Measurements from ENCODE around the gene KISS1R.
"Not testable (repeated sequence)": the region's sequence is repeated elsewhere in the genome, so short reads cannot be mapped to it uniquely, and the experiment has no call there.

KISS1R gene

DNA sequence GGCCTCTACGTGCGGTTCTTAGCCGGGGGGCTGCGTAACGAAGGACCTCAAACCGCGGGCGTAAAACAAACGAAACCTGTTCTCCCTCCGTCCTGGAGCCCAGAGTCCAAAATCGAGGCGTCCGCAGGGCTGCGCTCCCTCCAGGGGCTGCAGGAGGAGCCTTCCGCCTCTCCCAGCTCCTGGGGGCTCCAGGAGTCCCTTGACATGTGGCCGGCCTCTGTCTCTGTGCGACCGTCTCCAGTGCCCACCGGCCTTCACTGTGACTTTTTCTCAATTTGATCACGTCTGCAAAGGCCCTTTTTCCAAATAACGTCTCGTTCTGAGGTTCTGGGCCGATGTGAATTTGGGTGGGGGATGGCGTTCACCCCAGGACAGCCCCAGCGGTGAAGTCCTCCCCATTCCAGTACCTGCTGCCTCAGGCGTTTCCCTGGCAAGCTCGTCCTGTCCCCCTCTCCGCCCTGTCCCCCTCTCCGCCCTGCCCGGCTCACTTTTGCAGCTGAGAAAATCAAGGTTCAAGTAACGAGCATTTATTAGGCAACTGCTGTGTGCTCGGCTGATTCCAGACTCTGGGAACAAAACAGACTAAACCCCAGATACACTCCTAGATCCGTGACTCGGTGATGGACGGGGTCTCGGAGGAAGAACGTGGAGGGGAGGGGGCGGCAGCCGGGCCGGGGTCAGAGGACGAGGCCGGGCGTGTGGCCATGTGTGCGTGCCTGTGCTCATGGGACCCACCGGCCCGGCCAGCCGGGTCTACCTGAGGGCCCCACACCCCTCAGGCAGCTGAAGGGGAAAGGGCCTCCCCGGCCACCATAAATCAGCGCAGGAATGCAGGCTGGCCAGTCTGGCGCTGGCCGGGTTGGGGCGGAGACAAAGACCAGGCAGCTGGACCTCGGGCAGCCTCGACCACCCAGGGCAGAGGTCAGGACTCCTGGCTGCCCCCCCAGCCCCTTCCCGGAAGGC is 39.0 kb downstream of the KISS1R start:
- DNase-seq, result no peak

DNA sequence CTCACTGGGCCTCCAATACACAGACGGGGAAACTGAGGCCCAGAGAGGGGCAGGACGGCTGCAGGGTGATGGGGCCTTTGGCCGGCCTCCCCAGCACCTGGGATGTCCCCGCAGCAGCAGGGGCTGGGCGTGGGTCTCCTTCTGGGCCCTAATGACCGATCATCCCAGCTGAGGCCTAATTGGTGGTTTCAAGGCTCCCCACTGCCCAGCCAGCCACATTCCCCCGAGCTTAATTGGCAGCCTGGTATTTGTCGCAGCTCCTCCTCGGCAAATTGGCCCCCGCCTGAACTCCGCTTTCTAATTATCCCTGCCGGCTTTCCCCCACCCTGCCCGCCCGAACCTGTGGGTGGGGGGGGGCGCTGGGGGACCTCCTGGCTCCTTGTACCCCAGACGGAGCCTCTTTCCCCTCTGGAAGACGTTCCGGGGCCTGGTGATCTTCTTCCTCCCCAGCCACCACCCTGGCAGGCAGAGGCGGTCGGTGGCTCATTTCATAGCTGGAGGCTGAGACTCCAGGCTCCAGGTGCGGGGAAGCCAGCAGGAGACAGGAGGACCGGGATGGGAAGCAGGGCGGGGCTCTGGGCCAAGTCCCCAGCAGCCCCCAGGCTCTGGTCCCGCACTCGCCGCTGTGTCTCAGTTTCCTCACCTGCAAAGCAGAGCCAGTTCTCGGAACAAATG is 39.8 kb downstream of the KISS1R start:
- no peak for DNase-seq

DNA sequence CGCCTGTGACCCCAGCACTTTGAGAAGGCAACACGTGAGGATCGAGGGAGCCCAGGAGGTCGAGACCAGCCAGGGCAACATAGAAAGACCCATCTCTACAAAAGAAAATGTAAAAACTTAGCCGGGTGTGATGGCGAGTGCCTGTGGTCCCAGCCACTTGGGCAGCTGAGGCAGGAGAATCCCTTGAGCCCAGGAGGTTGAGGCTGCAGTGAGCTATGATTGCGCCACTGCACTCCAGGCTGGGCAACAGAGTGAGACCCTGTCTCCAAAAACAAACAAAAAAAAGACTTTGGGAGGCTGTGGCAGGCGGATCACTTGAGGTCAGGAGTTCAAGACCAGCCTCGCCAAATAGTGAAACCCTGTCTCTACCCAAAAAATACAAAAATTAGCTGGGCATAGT is 40.4 kb downstream of the KISS1R start:
- not testable (repeated sequence) for DNase-seq

DNA sequence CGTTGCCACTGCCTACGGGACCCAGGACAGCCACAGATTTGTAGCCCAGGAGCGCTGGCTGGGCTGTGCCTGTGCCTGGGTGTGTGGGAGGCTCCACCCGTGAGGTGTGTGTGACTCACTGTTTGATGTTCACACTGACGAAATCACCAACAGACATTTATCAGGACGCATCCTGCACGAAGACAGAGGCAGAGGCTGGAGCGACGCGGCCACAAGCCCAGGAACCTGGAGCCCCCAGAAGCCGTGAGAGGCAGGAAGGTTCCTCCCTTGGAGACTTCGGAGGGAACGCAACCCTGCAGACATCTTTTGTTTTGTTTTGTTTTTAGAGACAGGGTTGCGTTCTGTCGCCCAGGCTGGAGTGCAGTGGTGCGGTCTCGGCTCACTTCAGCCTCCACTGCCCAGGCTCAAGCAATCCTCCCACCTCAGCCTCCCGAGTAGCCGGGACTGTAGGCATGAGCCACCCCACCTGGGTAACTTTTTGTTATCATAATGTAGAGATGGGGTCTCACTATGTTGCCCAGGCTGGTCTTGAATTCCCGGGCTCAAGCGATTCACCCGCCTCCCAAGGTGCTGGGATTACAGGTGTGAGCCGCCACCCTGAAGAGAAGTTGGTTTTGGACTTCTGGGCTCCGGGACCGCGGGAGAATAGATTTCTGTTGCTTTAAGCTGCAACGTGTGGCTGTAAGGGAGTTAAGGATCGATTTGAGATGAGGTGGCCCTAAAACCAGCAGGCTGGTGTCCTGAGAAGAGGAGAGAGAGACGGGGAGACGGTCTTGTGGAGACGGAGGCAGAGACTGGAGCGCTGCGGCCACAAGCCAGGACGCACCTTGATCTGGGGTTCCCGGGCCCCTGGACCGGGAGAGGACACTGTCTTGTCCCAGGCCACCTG is 42.1 kb downstream of the KISS1R start:
- DNase-seq, result no peak

DNA sequence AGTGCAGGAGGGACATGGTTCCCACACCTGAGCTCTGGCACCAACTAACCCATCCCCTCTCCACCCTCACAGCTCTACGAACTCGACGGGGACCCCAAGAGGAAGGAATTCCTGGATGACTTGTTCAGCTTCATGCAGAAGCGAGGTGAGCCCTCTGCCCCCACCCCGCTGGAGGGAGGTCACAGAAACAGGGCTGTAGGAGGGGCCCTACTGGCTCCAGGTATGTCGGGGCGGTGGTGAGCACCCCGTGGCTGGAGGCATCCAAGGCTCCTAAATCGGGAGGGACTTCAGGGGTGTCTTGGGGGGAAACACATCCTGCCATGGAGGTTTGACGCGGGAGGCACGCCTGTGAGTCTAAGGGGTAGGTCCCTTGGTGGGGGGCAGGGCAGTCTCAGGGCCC is 42.9 kb downstream of the KISS1R start:
- DNase-seq, result no peak

DNA sequence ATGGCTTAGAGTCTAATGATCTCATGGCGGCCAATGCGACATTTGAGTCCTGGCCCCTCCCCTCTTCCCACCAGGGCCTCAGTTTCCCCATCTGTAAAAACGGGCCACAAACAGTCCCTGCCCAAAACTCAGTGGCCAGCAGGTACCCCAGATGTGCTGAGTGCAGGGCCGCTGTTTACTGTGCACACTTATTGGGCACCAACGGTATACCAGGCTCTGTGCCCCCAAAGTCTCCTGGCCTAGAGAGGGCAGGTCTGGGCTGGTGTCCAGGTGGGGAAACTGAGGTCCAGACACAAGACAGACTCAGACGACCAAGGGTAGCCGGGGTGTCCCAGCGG is 43.4 kb downstream of the KISS1R start:
- no peak for DNase-seq

DNA sequence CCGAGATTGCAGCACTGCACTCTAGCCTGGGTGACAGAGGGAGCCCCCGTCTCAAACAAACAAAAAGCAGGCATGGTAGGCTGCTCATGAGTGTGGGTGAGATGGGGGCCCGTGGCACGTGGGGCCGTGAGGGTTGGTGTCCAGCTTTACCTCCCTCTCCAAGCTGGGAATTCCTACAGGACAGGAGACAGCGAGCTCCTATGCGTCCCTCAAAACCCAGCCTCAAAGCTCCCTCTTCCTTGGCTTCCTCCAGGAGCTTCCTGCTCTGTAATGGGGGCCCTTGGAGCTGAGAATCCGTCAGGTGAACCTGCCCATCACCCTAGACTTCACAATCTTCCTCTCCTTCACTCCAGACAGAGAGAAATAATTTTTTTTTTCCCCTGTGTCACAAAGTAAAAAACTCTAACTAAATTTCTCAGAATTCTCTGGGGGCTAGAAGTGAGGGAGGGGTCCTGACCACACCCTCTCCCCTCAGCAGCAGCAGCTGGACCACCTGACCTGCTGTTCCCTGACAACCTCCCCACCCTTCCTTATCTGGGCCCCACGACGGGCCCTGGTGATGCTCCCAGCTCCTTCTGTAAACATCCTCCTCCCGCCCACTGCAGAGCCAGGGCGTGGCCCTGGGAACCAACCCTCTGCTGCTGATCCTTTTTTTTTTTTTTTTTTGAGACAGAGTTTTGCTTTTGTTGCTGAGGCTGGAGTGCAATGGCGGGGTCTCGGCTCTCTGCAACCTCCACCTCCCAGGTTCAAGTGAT is 44.9 kb downstream of the KISS1R start:
- no peak for DNase-seq

DNA sequence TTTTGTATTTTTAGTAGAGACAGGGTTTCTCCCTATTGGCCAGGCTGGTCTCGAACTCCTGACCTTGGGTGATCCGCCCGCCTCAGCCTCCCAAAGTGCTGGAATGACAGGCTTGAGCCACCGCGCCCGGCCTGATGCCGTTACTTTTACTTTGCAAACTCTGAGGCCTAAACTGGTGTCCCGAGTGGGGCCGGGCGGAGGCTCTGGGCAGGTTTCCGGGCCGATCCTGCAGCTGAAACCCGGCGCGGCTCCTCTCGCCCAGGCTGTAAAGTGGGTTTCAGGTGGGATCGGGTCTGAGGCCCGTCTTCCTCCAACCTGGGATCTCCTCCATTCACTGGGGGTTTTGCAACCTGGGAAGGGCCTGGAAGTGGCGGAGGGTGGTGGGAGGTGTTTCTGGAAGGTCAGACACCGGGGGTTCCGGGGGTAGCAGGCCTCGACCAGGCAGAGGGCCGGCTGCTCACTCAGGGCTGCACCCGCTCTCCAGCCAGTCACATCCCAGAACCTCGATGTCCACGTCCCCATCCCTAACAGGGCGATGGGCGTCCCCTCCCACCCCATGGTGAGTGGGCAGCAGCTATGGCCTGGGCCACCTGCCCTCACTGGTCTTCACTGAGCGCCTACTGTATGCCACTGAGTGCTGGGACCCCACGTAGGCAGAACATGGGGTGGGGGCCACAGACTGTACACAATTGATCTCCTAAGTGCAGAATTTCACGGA is 45.7 kb downstream of the KISS1R start:
- no peak for DNase-seq

DNA sequence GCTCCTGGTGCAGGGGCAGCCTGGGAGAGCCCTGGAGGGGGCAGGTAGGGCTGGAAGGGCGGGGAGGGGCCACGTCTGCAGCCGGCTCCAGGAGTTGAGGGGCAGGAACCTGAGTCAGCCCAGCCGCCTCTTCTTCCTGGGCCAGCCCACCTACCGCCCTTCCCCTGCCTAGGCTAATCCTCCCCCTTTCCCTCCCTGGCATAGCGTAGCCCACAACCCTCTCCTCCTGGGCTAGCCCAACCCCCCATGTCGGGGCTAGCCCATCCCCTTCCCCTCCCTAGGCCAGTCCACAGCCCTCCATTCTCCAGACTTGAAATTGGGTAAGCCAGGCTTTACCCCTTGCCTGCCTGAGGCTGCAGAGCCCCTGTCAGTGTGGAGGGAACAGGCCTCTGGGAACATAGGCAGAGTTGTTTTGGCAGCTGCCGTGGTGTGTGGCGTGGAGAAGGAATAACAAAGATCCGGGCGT is 46.4 kb downstream of the KISS1R start:
- DNase-seq, result no peak

DNA sequence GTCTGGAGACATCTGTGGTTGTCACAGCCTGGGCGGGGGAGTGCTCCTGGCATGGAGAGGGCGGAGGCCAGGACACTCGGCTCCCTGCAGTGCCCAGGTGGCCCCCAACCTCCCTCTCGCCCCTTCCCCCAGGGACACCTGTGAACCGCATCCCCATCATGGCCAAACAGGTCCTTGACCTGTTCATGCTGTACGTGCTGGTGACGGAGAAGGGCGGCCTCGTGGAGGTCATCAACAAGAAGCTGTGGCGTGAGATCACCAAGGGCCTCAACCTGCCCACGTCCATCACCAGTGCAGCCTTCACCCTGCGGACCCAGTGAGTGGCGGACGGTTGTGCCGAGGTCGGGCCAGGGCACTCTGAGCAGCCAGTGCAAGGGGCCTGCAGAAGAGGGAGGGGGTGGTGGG is 47.0 kb downstream of the KISS1R start:
- no peak for DNase-seq

DNA sequence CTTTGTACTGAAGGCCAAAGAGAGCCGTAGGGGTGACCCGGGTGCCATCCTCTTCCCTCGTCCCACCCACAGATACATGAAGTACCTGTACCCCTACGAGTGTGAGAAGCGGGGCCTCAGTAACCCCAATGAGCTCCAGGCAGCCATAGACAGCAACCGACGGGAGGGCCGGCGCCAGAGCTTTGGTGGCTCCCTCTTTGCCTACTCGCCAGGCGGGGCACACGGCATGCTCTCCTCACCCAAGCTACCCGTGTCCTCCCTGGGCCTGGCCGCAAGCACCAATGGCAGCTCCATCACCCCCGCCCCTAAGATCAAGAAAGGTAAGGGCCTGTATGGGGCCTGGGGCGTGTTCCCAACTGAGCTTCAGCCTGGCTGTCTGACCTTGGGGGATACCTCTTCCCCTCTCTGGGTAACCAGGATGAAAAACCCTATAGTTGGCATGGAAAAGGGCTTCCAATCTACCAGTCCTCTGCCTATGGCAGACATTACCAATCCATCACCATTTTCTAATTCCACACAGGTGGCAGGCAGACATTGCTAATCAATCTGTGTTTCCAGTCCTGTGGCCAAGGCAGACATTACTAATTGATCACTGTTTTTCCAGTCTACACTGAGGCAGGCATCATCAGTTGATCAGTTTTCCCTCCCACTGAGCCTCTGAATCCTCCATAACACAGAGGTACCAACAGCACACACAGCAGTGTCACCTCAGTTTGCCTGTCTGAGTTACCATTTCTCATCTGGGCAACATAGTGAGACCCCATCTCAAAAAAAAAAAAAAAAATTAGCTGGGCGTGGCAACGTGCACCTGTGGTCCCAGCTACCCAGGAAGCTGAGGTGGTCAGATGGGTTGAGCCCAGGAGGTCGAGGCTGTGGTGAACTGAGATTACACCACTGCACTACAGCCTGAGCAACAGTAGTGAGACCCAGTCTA is 47.9 kb downstream of the KISS1R start:
- no peak for DNase-seq

DNA sequence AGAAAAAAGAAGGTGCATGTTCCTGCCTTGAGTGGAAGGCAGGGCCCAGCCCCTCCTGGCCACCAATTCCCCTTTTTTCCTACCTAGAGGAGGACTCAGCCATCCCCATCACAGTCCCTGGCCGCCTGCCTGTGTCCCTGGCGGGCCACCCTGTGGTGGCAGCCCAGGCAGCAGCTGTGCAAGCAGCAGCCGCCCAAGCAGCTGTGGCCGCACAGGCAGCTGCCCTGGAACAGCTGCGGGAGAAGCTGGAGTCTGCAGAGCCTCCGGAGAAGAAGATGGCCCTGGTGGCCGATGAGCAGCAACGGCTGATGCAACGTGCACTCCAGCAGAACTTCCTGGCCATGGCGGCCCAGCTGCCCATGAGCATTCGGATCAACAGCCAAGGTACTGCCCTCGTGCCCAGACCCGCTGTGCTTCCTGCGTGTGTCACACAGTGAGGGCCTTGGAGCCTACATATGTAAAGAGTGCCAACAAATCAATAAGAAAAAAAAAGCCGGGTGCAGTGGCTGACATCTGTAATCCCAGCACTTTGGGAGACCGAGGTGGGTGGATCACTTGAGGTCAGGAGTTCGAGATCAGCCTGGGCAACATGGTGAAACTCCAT is 49.5 kb downstream of the KISS1R start:
- DNase-seq, result no peak

Measured in CD4-positive, alpha-beta T cell treated with Interleukin-4 for 1 hour (primary cell).